Endometrial microvascular endothelial cells (primary cell): ENCODE measurements around the gene GALE. TPM values are rescaled to one million over a fixed set of nuclear protein-coding genes. Genes with fewer than 3 reads are reported as not detected.

ENCODE experiments used
- in situ Hi-C: cut with HindIII; loops from 2 replicates; pipeline ENCODE4 v1.10.0; 2017; ENCODE audit warnings: low sequenced_read_pairs, low pct_unique_long_range_greater_than_20kb; ENCODE audit errors: inconsistent ontology term
- total RNA-seq: library from RNA; depleted of rRNA; stranded (reverse); fragments of >200 nt; gene quantifications from one replicate; pipeline ENCODE4 v1.2.3, GENCODE V29; 2015; ENCODE audit errors: inconsistent ontology term

GALE gene
- total RNA-seq, 1 donor from 2014 or later = 86.0 TPM

DNA sequence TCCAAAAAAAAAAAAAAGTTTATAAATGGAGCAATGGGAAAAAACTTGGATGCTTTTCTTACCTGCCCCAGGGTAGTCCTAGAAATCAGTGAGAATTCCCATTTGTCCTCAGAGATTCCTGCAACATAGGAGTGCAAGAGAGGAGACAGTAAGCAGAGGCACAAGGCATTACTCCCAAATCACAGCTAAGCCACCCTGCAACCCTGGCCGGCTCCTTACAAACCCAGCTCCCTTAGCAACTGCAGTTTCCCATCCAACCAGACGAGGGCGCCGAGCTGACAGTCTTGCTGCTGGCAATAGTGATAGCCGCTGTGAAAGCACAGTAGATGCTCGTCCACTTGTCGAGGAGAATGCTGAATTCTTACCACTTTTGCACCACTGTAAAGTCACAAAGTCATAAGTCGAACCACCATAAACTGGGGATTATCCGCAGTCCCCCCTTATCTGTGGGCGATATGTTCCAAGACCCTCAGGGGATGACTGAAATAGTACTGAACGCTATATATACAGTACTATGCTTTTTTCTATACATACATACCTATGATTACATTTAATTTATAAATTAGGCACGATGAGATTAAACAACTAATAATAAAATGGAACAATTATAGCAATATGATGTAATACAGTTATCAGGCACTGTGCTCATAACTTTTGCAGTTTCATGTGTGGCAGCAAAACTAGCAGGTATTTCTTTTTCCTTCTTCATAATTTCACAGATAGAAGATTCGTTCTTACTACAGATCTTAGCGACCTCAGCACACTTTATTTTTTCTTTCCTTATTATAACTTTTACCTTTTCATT, 28.3 kb downstream of the GALE start:
- in situ Hi-C loops = no loop called here

DNA sequence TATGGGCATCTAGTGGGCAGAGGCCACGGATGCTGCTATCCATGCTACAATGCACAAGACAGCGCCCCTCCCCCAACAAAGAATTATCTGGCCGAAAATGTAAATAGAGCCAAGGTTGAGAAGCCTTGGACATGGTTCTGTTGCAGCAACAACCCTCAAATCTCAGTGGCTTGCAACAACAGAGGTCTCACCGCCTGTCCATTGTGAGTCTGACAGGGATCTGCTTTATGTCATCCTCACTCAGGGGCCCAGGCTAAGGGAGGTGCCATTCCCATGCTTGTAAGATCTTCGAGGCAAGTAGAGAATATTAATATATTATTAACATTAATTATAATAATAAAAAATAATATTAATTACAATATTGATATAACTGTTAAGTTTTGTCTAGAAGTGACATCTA, 31.8 kb downstream of the GALE start:
- in situ Hi-C loops = no loop called here

DNA sequence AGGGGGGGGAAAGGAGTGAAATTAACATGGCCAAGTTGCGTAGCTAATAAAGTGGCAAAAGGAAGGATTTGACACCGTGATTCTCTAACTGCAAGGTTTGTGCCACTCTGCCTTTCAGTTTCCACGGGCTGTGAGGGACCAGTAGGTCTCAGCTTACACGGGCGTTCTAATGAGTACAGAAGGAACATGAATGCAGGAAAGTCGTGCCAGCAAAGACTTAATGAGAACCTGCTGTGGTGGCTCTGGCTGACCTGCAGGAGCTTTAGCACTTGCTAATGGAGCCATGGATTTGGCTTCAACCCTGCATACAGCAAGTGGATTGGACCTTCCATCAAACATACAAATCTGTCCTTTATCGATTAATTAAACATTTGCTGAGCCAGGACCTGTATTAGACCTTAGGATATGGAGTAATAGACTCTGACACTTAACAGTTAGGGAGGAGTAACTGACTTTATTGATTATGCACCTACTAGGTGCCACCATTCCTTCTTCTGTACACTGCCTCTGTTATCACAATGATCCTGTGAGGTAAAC, 37.4 kb downstream of the GALE start:
- in situ Hi-C loops = no loop called here

DNA sequence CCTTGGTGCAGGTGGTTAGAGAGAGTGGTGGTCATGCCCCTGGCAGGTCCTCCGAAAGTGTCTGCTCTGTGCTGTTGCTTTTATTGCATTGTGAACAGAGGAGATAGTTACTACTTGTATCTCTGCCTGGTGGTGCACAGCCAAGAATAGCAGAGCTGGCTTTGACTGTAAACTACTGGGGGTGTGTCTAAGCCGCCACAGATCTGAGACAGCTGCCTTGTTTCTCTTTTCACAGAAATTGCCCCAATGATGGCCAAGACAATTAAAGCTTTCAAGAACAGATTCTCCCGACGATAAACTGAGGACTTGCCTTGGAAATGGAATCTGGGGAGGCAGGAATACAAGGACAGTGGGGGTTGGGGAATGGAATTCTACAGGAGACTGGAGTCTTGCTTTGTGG, 41.3 kb downstream of the GALE start:
- in situ Hi-C loops = no loop called here

DNA sequence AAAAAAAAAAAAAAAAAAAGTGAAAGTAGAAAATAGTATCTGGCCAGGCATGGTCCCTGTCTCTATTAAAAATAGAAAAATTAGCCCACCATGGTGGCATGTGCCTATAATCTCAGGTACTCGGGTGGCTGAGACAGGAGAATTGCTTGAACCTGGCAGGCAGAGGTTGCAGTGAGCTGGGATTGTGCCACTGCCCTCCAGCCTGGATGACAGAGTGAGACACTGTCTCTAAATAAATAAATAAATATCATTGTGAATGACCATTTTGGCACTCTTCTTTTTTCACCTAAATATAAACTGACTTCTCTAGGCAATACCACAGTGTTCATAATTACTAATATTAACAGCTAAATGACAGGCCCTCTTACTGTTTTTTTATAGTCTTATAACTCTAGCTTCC, 42.7 kb downstream of the GALE start:
- in situ Hi-C loops = no loop called here

DNA sequence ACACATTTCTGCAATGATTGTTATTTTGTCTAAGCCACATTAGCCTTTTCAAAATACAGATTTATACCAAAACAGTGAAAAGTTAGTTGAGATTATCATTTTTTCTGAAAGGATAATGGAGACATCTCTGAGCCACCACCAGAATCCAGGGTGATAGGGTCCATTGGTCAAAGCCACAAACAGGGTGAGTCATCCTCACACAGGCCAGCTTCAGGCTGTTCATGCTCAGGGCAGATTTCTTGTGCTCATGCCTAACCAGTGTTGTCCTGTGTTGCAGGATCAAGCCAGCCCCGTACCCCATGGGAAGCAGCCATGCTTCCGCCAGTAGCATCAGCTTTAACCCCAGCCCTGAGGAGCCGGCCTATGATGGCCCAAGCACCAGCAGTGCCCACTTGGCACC, 43.9 kb downstream of the GALE start:
- in situ Hi-C loops = no loop called here

DNA sequence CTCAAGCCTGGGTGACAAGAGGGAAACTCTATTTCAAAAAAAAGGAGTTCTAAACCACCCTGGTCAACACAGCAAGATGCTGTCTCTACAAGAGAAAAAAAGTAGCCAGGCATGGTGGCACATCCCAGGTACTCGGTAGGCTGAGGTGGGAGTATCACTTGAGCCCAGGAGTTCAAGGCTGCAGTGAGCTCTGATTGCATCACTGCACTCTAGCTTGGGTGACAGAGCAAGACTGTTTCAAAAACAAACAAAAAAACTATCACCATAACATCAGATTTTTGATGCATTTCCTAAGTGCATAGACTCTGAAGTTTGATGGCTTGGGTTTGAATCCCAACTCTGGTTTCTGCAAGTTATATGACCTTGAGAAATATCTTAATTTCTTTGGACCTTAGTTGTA, 47.6 kb downstream of the GALE start:
- in situ Hi-C loops = no loop called here

DNA sequence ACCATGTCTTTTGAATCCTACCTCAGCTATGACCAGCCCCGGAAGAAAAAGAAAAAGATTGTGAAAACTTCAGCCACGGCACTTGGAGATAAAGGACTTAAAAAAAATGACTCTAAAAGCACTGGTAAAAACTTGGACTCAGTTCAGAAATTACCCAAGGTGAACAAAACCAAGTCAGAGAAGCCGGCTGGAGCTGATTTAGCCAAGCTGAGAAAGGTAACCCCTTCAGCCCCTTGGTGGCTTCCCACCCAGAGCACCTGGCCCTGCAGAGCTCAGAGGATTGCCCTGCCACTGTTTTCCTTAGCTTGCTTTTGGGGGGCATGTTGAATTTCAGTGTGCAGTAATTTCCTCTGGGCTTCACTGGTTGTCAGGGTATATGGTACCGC, 48.7 kb downstream of the GALE start:
- in situ Hi-C loops = no loop called here

DNA sequence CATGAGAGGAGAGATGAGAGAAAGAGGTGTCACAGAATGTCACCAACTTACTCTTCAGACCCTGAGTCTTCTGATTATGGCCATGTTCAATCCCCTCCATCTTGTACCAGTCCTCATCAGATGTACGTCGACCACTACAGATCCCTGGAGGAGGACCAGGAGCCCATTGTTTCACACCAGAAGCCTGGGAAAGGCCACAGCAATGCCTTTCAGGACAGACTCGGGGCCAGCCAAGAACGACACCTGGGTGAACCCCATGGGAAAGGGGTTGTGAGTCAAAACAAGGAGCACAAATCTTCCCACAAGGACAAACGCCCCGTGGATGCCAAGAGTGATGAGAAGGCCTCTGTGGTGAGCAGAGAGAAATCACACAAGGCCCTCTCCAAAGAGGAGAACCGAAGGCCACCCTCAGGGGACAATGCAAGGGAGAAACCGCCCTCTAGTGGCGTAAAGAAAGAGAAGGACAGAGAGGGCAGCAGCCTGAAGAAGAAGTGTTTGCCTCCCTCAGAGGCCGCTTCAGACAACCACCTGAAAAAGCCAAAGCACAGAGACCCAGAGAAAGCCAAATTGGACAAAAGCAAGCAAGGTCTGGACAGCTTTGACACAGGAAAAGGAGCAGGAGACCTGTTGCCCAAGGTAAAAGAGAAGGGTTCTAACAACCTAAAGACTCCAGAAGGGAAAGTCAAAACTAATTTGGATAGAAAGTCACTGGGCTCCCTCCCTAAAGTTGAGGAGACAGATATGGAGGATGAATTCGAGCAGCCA, 49.3 kb downstream of the GALE start:
- in situ Hi-C loops = no loop called here

DNA sequence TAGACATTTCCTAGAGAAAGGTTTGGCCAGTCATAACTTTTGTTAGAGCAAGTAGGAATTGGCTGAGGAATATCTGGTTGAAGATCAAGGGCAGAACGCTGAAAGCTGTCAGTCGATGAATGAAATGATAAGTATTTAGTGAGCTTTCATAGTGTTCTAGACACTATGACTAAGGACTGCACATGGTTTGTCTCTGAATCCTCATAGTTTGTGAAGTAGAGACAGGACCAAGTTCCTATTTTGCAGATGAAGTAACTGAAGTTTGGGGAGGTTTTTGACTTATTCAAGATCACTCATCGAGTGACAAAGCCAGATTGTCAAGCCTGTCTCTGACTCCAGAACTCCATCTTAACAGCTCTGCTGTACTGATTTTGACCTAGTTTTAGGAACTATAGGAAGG, 52.5 kb downstream of the GALE start:
- in situ Hi-C loops = no loop called here

Other genes starting within 250 kb of the GALE start
- 302 TPM for gene ID3, start 241.3 kb downstream of the GALE start, total RNA-seq
- gene RPL11, start 108.9 kb downstream of the GALE start, total RNA-seq = 642 TPM
- gene ELOA, start 57.3 kb downstream of the GALE start, total RNA-seq = 32.5 TPM
- gene PITHD1, start 22.3 kb downstream of the GALE start, total RNA-seq = 57.3 TPM
- 167 TPM for gene LYPLA2, start 9.6 kb downstream of the GALE start, total RNA-seq
- gene HMGCL, start 24.7 kb upstream of the GALE start, total RNA-seq = 33.5 TPM
- gene FUCA1, start 67.5 kb upstream of the GALE start, total RNA-seq = 9.7 TPM
- gene CNR2, start 112.6 kb upstream of the GALE start, total RNA-seq = not detected
- gene PNRC2, start 159.1 kb upstream of the GALE start, total RNA-seq = 100 TPM
- gene SRSF10, start 179.6 kb upstream of the GALE start, total RNA-seq = 68.3 TPM